Measurements from ENCODE around the gene ZSCAN5A.

Gene ZSCAN5A

DNA sequence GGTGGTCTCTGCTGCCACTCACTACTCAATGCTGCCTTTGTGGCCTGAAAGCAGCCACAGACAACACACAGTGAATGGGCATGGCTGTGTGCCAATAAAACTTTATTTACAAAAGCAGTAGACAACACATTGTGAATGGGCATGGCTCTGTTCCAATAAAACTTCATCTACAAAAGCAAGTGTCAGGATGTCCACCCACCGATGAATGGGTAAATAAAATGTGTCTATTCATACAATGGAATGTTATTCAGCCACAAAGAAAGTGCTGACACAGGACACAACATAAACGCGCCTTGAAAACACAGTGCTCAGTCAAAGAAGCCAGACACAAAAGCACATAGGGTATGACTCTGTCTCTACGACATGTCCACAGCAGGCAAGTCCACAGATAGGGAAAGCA, 20.1 kb downstream of the ZSCAN5A start:
- DNase-seq (ENCODE audit: insufficient read length, low spot score): no peak
- FAIRE-seq: no peak
- TF ChIP-seq, protein P1, sequence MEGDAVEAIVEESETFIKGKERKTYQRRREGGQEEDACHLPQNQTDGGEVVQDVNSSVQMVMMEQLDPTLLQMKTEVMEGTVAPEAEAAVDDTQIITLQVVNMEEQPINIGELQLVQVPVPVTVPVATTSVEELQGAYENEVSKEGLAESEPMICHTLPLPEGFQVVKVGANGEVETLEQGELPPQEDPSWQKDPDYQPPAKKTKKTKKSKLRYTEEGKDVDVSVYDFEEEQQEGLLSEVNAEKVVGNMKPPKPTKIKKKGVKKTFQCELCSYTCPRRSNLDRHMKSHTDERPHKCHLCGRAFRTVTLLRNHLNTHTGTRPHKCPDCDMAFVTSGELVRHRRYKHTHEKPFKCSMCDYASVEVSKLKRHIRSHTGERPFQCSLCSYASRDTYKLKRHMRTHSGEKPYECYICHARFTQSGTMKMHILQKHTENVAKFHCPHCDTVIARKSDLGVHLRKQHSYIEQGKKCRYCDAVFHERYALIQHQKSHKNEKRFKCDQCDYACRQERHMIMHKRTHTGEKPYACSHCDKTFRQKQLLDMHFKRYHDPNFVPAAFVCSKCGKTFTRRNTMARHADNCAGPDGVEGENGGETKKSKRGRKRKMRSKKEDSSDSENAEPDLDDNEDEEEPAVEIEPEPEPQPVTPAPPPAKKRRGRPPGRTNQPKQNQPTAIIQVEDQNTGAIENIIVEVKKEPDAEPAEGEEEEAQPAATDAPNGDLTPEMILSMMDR (IDR thresholded peaks at IDR 0.05; ENCODE audit: insufficient read depth, missing control alignments): no peak

DNA sequence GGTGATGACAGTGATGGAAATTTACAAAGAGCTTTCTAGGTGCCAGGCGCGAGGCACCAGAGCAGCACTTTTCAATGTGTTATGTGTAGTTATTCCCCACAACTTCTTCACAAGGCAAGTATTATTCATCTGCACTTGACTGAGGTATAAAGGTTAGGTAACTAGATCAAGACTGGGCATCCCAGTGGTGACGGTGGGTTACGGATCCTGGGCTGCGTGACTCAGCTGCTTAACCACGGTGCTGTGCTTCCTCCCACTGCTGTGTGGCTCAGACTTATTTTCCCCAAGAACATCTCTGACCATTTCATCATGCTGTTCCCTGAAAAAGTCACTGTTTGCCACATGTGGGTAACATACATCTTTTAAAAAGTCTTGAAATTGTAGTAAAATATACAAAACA, 22.8 kb downstream of the ZSCAN5A start:
- FAIRE-seq: no peak
- no peak for DNase-seq (ENCODE audit: insufficient read length, low spot score)

DNA sequence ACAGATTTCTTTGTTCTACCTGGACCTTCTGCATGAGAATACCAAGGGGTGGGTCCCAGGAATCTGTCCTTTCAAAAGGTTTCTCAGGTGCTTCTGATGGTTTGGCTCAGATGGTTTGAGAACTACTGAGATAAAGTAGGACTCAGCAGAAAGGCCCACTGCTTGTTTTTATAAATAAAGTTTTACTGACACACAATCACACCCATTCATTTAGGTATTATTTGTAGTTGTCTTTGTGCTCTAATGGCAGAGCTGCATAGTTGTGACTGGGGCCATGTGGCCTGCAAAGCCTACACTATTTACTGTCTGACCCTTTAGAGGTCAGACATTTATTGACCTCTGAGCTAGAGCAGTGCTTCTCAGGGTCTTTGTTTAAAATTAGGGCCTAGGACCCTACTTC, 24.5 kb downstream of the ZSCAN5A start:
- DNase-seq (ENCODE audit: insufficient read length, low spot score) (no peak), FAIRE-seq (no peak)
- TF ChIP-seq, protein P1 (IDR thresholded peaks at IDR 0.05; ENCODE audit: insufficient read depth, missing control alignments): no peak

More for the DNA sequence above, 22.8 kb downstream of the ZSCAN5A start:
- TF ChIP-seq, protein P1 (IDR thresholded peaks at IDR 0.05; ENCODE audit: insufficient read depth, missing control alignments): no peak

DNA sequence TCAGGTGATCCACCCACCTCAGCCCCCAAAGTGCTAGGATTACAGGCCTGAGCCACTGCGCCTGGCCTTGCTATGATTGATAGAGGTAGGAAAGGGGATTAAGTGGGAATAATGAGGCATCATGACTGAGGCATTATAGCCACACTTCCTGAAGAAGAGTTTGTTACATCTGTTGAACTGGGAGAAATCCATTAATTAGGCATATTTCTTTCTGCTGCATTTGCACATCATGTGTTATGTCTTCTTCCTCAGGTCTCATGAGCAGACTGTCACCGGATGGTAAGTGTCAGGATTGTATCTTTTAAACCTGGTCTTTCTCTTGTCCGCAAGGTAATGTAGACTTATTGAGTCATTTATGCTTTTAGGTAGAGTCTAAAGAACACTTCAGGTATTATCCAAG, 29.9 kb downstream of the ZSCAN5A start:
- DNase-seq (ENCODE audit: insufficient read length, low spot score): no peak
- FAIRE-seq: peak; percentile 71
- TF ChIP-seq, protein P1 (IDR thresholded peaks at IDR 0.05; ENCODE audit: insufficient read depth, missing control alignments): no peak

DNA sequence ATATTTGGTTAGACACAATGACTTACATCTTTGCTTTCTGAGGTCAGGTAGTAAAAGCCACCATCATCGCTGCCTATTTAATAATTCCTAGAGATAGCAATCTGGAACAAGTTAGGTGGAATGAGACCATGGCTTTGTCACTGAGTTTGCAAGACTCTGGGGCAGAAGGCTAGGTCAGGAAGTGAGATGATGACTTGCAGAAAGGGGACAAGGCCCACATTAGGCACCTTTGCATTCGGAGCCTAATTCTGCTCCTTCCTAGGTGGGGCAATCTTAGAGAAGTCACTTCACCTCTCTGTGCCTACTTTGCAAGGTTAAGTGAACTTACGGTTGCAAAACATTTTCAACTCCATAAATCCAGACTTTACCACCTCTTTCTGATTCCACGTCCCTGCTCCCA, 31.8 kb downstream of the ZSCAN5A start:
- no peak for FAIRE-seq
- DNase-seq (ENCODE audit: insufficient read length, low spot score): no peak
- TF ChIP-seq, protein P1 (IDR thresholded peaks at IDR 0.05; ENCODE audit: insufficient read depth, missing control alignments): no peak

DNA sequence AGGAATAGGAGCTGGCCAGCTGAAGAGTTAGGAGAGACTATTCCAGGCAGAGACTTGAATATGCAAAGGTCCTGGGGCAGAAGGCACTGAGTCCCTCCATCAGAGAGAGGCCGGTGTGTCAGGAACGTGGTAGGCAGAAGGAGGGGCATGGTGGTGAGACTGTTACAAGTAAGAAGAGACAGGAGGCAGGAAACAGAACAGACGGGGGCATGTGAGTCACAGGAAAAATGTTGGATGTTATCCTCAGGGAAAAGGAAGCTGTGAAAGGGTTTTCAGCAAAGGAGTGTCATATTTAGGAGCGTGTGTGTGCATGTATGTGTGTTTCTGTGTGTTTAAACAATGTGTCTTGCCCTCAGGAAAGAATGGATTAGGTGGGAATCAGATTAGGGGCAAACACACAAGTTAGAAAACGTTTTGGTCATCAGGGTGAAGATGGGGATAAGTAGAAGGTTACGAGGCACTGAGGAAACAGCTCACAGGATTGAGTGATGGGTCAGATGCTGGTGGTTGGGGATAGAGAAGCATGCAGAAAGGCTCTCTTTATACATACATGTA, 41.0 kb downstream of the ZSCAN5A start:
- DNase-seq (ENCODE audit: insufficient read length, low spot score): no peak
- TF ChIP-seq, protein P1 (IDR thresholded peaks at IDR 0.05; ENCODE audit: insufficient read depth, missing control alignments): no peak
- FAIRE-seq: no peak

- DNase-seq (ENCODE audit: insufficient read length, low spot score) (no peak), FAIRE-seq (no peak)
- TF ChIP-seq, protein P1 (IDR thresholded peaks at IDR 0.05; ENCODE audit: insufficient read depth, missing control alignments): no peak
Measured at GRCh38 chr19:56272161-56272798, 42.4 kb downstream of the ZSCAN5A start, which contains the start of gene EDDM13. Gene EDDM13 (plus strand): TSS chr19:56272748. CDS start chr19:56272835, 87 bp downstream.
